UCSD-AML1 (cell line): ENCODE results near the gene MROH2A.

Experiments
- DNase-seq: peaks from one replicate; lab custom pipeline; 2025; ENCODE audit not compliant: unreplicated experiment; lab: John Stamatoyannopoulos, UW

MROH2A gene

DNA sequence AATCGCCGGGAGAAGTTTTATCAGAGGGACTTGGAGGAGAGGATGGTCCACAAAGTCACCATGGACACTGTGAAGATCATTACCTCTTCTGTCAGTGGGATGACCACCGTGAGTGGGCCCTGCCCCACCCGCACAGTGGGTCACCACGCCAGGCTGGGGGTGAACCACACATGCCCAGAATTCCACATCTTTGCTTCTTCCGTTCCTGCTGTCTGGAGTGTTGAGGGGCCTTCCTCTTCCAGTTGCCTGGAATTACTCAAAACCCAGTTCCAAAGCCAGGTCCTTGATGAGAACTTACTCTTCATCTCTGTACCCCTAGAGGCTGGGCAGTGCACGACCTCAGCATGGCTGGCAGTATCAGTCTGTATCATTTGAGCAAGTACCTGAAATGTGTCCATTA, 22.1 kb downstream of the MROH2A start:
- DNase-seq: no peak

DNA sequence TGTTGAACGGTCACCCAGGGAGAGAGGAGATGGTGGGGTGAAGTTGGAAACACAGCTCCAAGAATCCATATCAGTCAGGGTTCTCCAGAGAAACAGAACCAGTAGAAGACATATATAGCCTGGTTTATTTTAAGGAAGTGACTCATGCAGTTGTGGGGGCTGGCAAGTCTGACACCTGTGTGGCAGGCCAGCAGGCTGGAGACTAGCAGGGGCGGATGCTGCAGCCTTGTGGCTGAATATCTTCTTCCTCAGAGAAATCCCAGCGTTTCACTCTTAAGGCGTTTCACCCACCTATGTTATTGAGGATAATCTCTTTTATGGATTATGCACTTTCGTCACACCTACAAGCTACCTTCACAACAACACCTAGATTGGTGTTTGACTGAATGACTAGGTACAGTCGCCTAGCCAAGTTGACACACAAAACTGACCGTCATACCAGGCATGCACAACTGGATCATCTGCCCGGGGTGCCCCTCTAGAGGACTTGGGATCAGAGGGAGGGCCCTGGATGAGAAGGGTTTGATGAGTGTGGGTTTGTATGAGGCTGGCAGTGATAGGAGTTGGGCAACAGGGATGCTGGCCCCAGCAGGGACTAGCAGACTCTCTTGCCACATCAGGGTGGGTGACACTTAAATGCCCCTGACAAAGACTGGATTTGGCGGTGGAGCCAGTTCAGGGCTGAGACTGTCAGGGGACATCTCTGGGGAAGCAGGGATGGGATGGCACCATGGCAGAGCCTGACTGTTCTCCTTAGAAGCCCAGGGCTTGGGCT, 23.4 kb downstream of the MROH2A start:
- DNase-seq: no peak

DNA sequence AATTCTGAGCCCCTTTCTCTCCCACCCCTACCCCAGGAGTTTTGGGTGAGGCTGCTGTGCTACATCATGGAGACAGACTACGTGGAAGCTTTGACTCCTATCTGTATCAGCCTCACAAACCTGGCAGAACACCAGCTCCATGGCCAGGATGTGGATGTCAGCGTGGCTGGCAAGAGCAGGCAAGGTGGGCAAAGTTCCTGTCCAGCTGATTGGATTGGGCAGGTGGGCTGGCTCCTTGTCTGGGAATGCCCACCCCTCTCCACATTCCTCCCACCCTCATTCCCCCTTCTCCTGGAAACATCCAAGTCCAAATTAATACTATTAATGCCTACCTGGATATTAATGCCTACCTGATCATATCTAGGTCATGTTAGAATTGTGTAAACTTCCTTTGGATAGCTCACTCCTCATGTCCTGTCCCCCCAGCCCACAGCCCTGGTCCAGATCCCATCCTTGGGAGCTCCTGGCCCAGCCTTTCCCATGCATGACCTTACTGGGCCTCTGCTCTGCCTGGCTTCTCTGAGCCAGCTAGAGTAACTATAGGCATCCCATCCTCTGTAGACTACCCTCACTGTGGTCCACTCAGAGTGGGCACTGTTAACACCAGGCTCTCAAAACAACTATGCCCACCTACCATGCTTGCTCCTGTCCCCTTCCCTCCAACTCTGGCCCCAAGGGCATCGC, 24.1 kb downstream of the MROH2A start:
- DNase-seq: no peak

DNA sequence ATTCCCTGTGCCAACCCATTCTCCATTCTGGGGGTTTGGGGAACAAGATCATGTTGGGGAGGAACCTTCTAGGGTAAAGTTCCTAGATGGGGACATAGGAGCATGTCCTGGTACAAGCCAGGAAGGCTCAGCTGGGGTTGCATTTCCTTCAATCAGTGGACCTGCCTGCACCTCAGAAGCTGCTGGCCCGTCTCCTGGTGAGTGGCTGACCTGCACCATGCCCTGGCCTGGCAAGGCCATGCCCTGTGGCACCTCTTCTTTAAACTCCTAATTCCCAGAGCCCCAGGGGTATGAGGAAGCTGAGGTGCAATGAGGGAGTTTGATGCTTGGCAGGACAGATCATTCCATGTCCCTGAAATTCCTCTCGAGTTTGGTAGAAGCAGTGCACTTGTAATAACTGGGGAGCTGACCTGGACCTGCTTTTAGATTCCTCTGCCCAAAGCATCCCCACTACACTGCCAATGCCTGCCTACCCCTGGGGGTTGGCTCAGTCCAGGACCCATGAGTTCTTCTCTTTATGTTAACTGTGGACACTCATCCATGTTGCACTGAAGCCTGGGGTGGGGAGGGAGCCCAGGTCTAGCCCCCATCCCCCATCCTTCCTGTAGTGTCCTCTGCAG, 25.3 kb downstream of the MROH2A start:
- no peak for DNase-seq

DNA sequence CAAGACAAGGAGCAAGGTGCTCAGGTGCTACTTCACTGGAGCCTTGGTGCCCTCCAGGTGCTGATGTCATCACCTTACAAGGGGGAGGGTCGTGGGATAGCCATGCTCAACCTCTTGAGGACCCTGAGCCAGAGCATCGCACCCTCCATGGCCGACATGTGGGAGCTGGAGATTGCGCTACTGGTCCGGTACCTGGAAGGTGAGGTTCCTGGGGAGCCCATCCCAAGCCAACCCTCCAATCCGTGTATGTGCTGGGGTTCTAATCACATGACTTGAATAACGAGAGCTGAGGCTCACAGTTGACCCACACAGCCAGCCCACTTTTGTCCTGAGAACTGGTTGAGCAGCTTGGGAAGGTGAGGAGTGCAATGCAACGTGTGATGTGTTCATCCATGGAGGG, 25.9 kb downstream of the MROH2A start:
- DNase-seq: no peak

DNA sequence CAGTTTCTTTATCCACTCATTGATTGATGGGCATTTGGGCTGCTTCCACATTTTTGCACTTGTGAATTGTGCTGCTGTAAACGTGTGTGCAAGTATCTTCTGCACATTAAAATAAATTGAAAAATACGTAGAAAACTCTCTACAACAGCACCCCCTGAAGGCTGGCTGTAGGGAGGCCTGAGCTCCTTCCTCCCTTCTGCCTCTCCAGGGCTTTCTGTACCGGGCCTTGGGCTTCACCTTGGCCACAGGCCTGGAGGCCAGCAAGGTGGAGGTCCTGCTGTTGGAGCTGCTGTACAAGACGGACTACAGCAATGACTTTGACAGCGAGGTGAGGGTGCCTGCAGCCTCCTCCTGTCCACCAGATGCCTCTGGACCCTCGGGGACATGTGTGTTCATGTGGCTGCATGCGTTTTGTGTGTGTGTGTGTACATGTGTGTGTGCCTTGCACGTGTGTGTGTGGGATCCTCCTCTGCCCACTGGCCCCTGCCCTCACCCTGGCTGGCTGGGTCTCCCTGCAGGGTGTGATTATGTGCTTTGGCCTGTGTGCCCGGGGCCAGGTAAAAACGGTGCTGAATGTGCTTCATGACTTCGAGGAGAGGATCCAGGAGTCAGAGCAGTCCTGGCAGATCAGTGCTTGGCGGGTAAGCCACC, 29.2 kb downstream of the MROH2A start:
- no peak for DNase-seq

DNA sequence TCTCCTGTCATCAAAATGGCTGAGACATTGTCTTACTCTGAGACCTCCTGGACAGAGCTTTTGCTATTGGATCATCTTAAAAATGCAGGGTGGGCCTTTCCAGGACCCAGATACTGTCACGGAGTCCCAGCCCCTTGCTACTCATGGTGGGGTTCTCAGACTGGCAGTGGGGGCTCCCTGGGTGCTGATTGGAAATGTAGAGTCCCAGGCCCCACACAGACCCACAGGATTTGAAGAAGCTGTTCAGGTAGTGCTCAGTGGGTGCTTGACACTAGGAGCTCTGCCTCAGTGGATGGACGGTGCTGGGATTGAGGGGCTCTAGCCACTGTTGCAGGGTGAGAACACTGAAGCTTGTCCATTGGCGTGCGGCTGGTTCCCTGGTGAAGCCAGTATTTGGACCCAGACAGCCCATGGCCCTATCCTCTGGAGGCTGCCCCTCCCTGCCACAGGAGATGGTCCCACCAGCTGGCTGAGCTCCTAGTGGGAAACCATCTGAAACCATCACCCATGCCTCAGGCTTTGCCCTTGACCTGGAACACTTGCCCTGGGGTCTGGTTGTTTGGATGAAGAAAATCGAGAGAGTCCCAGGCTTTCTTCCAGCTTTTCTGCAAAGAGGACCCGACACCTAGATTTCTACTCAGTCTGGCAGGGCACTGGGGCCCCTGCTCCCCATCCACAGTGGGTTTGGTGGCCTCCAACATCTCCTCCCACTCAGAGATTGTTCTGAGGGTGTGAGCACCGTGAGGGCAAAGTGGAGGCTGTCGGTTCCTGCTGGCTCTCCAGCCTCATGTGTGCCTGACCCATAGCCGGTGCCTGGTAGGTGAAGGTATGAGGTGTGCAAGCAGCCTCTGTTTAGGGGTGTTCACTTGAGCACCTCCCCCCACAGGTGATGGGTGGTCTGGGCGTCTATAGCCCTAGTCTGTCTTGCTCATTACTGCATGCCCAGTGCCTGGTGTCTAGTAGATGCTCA, 30.1 kb downstream of the MROH2A start:
- no peak for DNase-seq

DNA sequence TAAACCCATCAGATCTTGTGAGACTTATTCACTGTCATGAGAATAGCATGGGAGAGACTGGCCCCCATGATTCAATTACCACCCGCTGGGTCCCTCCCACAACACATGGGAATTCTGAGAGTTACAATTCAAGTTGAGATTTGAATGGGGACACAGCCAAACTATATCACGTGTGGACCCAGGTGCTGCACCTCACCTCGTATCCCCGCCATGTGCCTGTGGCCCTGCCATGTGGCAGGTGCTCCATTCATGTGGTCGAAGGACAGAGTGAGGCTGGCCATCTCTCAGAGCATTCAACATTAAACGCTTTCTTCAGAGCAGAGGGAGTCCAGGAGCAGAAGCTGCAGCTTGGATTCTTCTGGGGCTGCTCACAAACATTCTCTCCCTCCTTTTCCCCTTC, 32.3 kb downstream of the MROH2A start:
- DNase-seq: no peak

DNA sequence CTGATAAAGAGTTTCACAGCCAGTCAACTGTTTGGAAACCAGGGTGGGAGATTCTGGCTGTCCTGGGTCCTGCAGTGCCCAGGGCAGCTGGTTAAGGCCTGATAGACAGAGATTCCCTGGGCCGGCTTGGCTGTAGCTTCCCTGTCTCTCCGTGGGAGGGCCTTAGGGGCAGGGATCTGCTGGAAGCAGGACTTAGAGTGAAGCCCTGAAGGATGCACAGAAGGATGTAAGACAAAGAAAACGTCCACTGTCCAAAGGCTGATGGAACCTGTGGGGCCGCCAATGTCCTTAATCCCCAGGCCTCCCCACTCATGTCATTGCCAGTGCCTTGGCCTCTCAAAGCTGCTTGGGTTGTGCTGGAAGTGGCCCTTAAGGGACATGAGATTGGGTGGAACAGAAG, 33.0 kb downstream of the MROH2A start:
- no peak for DNase-seq

DNA sequence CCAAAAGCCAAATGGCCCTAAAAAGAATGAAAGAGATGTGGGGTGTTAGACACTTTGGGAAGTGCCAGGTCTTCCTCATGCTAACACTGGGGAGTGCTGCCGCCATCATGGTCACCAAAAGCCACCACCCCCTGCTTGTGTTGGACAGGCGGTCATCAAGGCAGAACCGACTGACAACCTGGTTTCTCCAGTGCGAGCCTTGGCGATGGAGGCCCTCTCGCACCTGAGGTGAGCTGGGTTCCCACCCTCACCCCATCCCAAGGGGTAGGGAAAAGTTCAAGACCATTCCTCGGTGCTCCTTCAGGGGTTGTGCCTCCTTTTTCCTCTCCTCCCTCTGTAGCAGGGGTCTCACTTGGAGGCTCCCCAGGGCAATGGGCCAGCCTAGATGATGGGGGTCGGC, 33.6 kb downstream of the MROH2A start:
- DNase-seq: no peak

DNA sequence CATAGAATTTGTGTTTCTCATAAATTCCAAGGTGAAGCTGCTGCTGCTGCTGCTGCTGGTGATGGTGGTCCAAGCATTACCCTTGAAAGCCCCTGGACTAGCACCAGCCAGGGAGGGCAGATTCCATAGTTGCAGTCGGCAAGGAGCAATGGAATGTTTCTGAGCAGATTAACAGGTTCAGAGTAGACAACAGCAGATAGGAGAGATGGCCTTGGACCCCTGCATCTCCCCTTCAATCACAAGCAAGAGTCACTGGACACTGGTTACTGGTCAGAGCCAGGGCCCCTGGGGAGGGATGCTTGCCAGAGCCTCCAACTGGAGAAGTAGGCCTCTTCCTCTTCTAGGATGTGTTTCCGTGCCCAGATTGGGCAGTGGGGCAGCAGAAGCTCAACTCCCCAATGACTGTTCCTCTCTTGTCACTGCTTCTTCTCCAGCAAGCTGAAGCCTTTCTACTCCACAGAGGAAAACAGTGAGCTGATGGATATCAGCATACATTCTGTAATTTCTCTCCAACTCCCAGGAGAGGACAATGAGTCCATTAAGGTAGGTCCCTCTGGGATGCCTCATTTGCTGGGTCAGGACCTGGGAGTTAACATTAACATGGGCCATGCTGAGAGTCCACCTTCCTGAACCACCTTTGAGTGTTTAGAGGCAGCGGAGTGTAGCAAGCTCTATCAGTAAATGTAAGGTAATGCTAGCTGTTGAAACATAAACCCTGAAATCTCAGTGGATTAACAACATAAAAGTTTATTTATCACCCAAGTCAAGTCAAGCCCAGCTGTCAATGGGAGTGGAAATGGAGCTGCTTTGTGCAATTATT, 35.3 kb downstream of the MROH2A start:
- no peak for DNase-seq

DNA sequence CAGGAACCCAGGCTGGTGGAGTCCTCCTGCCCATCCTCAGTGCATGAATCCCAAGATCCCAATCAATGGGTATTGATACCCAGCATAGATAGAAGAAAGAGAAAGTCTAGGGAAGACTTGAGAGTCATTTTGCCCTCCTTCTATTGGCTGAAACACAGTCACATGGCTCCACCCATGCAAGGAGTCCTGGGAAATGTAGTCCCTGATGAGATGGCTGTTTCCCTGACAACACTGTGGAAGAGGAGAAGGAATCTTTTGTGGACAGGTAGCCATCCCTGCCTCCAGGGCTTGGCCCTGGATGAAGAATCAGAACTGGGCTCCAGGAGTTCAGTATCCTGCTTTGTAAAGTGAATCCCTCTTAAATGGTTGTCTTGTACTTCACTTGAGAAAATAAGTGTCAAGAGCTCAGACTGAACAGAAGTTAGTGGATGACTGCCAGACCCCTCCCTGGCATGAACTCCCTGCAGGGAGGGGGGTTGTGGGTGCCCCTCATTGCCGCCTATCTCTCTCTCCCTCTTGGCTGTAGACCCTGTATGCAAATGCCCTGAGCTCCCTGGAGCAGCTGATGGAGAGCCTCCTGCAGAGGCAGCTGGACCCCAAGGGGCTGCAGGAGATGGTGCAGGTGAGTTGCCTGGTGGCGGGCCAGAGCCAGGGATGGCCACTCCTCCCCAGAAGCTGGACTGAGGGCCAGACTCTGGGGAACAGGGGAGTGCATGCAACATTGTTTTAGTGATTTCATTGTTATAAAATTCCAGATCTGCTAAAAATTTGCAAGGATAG, 36.1 kb downstream of the MROH2A start:
- DNase-seq: no peak

DNA sequence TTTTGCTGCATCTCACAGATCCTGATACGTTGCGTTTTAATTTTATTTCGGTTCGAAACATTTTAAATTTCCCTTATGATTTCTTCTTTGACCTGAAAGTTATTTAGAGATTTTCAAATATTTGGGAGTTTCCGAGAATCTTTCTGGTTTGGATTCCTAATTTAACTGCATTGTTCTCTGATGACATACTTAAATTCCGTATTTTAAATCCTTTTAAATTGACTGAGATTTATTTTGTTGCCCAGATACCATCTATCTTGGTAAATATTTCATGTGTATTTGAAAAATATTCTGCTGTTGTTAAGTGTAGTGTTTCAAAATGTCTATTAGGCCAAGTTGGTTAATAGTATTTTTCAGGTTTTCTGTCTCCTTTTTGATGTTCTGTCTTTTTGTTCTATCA, 37.7 kb downstream of the MROH2A start:
- DNase-seq: no peak

DNA sequence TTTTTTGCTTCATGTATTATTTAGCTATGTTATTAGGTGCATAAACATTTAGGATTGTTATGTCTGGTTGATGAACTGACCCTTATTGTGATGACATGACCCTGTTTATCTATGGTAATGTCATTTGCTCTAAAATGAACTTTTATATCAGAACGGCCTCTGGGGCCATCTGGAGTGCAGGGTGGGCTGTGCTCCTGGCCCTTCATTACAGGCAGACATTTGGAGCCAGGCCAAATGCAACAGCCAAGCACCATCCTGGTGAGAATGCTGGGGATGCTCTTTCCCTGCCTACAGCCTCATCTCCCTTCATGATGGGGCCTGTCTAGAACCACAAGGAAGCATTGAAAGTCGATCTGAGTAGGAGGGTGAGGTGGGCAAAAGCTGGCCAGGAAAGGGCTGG, 38.2 kb downstream of the MROH2A start:
- DNase-seq: no peak

DNA sequence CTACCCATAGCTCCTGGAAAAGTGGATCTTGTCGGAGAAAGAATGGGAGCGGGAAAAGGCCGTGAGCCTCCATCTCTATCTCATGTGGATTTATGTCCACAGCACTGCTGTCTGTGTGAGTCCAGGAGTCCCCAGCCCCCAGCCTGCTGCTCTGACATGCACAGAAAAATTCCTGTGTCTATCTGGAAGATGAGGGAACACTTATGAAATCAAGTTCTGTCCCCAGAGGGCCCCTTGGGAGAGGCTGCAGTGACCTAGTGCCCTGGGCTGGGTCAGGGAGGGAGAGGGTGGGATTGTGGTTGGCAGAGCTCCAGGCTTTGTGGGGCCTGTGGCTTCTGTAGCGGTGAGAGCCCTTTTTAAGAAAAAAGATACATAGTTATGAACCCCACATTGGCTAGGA, 38.6 kb downstream of the MROH2A start:
- DNase-seq: no peak

DNA sequence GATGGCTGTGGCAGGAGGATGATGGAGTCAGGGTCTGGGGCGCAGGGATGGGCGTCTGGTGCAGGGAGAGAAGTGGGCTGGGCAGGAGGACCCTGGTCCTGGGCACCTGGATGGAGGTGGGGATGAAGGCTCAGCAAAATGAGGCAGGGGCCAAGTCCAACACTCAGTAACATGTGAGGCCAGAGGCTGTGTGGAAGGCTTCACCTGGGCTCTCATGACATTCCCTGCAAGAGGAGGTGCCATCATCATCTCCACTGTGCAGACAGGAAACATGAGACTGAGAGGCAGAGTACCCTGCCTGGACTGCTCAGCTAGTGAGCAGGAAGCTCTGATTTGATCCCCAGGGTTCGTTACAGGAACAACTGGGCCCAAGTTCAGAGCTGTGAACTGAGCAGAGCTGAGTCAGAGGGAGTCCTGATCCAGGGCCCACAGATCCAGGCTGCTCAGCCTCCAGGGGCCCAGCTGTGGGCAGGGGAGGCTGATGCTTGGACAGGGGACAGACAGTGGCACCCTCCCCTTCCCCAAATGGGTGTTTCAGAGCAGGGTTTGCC, 39.3 kb downstream of the MROH2A start:
- no peak for DNase-seq

DNA sequence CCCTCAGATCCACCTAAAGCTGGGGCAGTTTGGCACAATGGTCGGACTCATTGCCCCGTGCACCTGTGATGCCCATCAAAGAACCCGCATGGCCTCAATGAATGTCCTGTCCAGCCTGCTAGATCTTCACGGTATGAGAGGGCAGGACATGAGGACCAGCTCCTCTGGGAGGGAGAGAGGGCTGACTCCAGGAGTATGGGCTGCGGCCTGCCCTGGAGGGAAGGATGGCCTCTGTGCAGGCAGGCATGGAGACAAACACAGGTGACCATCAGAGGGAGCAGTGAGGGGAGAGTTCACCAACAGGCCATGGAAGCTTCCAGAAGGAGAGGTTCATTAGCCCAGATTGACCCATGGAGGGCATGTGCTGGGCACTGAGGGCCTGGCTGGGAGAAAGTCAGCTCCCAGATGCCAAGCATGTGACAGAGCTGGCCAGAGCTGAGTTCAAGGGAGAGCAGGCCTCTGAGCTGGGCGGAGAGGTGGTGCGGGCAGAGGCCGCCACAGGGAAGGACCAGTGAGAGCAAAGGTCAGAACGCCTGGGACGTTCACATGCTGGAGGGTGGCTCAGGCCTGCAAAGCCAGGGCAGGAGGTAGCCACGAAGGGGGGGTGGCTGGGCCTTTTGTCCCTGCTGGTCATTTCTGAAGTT, 40.0 kb downstream of the MROH2A start:
- DNase-seq: no peak
